WTC11 (cell line): ENCODE data around the gene PLCH2.

Source experiments
- ATF1 ChIP-seq: sonication (generic); formaldehyde crosslinking; IDR thresholded peaks from 2 replicates; pipeline ENCODE4 v1.8.1; 2023; ENCODE audit warnings: mild to moderate bottlenecking, moderate library complexity, missing genetic modification reagents
- ELF4 ChIP-seq: sonication (generic); formaldehyde crosslinking; IDR thresholded peaks from 2 replicates; pipeline ENCODE4 v1.8.1; 2022; ENCODE audit warnings: low read depth, mild to moderate bottlenecking, moderate library complexity, missing genetic modification reagents
- ESRRA ChIP-seq: sonication (generic); formaldehyde crosslinking; IDR thresholded peaks from 2 replicates; pipeline ENCODE4 v1.8.1; 2022; ENCODE audit warnings: mild to moderate bottlenecking, missing genetic modification reagents, borderline replicate concordance
- NR3C1 ChIP-seq: sonication (generic); formaldehyde crosslinking; conservative IDR thresholded peaks from 2 replicates; pipeline ENCODE4 v1.8.1; 2023; ENCODE audit warnings: low read depth, mild to moderate bottlenecking, missing genetic modification reagents
- TCF7 ChIP-seq: sonication (generic); formaldehyde crosslinking; IDR thresholded peaks from 2 replicates; pipeline ENCODE4 v1.8.0; 2022; ENCODE audit warnings: mild to moderate bottlenecking, low read depth, missing genetic modification reagents, moderate library complexity
- ZNF423 ChIP-seq: fragments of 250-450 bp; sonication (Bioruptor Pico); IDR thresholded peaks from 2 replicates; pipeline ENCODE4 v2.1.2; 2022; ENCODE audit warnings: mild to moderate bottlenecking, moderate library complexity
- ZNF671 ChIP-seq: fragments of 250-450 bp; sonication (Bioruptor Pico); IDR thresholded peaks from 2 replicates; pipeline ENCODE4 v1.8.0; 2021; ENCODE audit warnings: mild to moderate bottlenecking
- TF ChIP-seq, protein P1 (sequence below): fragments of 200-600 bp; IDR thresholded peaks from 2 replicates; pipeline ENCODE4 v1.8.0; 2022; ENCODE audit warnings: antibody characterized with exemption
- TF ChIP-seq, protein P2 (sequence below): sonication (generic); formaldehyde crosslinking; IDR thresholded peaks from 2 replicates; pipeline ENCODE4 v1.8.0; 2022; ENCODE audit warnings: mild to moderate bottlenecking, missing genetic modification reagents
- TF ChIP-seq, protein P3 (sequence below): sonication (generic); formaldehyde crosslinking; IDR thresholded peaks from 2 replicates; pipeline ENCODE4 v1.8.0; 2023; ENCODE audit warnings: mild to moderate bottlenecking, missing genetic modification reagents
- TF ChIP-seq, protein P4 (sequence below): sonication (generic); formaldehyde crosslinking; IDR thresholded peaks from 2 replicates; pipeline ENCODE4 v1.8.1; 2023; ENCODE audit warnings: mild to moderate bottlenecking, missing genetic modification reagents

DNA sequence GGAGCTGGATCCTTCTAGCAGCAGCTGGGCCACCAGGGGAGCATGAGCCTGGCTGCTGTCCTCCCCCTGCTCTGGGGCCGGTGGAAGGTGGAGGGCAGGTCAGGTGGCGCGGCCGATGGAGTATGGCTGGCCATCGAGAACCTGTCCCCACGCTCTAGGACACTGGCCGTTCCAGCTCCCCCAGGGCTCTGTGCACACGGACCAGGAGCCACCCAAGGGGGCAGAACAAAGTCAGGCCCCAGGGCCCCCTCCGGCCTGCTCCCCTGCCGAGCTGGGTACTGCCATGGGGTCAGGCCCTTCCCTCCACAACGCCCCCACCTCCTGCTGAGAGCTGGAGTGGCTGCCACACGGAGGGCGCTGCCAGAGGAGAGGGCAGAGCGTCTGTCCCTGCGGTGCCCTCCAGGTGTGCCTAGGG lies 4.5 kb upstream of the PLCH2 start:
- TF ChIP-seq, protein P1, sequence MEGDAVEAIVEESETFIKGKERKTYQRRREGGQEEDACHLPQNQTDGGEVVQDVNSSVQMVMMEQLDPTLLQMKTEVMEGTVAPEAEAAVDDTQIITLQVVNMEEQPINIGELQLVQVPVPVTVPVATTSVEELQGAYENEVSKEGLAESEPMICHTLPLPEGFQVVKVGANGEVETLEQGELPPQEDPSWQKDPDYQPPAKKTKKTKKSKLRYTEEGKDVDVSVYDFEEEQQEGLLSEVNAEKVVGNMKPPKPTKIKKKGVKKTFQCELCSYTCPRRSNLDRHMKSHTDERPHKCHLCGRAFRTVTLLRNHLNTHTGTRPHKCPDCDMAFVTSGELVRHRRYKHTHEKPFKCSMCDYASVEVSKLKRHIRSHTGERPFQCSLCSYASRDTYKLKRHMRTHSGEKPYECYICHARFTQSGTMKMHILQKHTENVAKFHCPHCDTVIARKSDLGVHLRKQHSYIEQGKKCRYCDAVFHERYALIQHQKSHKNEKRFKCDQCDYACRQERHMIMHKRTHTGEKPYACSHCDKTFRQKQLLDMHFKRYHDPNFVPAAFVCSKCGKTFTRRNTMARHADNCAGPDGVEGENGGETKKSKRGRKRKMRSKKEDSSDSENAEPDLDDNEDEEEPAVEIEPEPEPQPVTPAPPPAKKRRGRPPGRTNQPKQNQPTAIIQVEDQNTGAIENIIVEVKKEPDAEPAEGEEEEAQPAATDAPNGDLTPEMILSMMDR: no peak
- TF ChIP-seq NR3C1 (CRISPR knock-in tag): no peak
- no peak for TF ChIP-seq ESRRA (CRISPR knock-in tag)
- TF ChIP-seq ATF1: no peak
- no peak for TF ChIP-seq TCF7 (CRISPR knock-in tag)
- TF ChIP-seq ZNF671 (CRISPR knock-in tag): no peak
- TF ChIP-seq, protein P2, sequence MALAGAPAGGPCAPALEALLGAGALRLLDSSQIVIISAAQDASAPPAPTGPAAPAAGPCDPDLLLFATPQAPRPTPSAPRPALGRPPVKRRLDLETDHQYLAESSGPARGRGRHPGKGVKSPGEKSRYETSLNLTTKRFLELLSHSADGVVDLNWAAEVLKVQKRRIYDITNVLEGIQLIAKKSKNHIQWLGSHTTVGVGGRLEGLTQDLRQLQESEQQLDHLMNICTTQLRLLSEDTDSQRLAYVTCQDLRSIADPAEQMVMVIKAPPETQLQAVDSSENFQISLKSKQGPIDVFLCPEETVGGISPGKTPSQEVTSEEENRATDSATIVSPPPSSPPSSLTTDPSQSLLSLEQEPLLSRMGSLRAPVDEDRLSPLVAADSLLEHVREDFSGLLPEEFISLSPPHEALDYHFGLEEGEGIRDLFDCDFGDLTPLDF: no peak
- TF ChIP-seq, protein P3, sequence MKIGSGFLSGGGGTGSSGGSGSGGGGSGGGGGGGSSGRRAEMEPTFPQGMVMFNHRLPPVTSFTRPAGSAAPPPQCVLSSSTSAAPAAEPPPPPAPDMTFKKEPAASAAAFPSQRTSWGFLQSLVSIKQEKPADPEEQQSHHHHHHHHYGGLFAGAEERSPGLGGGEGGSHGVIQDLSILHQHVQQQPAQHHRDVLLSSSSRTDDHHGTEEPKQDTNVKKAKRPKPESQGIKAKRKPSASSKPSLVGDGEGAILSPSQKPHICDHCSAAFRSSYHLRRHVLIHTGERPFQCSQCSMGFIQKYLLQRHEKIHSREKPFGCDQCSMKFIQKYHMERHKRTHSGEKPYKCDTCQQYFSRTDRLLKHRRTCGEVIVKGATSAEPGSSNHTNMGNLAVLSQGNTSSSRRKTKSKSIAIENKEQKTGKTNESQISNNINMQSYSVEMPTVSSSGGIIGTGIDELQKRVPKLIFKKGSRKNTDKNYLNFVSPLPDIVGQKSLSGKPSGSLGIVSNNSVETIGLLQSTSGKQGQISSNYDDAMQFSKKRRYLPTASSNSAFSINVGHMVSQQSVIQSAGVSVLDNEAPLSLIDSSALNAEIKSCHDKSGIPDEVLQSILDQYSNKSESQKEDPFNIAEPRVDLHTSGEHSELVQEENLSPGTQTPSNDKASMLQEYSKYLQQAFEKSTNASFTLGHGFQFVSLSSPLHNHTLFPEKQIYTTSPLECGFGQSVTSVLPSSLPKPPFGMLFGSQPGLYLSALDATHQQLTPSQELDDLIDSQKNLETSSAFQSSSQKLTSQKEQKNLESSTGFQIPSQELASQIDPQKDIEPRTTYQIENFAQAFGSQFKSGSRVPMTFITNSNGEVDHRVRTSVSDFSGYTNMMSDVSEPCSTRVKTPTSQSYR (CRISPR knock-in tag): no peak
- TF ChIP-seq ELF4 (CRISPR knock-in tag): no peak
- TF ChIP-seq, protein P4, sequence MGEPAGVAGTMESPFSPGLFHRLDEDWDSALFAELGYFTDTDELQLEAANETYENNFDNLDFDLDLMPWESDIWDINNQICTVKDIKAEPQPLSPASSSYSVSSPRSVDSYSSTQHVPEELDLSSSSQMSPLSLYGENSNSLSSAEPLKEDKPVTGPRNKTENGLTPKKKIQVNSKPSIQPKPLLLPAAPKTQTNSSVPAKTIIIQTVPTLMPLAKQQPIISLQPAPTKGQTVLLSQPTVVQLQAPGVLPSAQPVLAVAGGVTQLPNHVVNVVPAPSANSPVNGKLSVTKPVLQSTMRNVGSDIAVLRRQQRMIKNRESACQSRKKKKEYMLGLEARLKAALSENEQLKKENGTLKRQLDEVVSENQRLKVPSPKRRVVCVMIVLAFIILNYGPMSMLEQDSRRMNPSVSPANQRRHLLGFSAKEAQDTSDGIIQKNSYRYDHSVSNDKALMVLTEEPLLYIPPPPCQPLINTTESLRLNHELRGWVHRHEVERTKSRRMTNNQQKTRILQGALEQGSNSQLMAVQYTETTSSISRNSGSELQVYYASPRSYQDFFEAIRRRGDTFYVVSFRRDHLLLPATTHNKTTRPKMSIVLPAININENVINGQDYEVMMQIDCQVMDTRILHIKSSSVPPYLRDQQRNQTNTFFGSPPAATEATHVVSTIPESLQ (CRISPR knock-in tag): no peak
- TF ChIP-seq ZNF423 (CRISPR knock-in tag): no peak
